ENCODE data around the gene LRRTM3. TPM values are rescaled to one million over a fixed set of nuclear protein-coding genes. Genes with fewer than 3 reads are reported as not detected.

The LRRTM3 gene
- polyA plus RNA-seq, 1 of the 3 experiments (the other 2 are of a cell fraction), result not detected

GRCh38 chr10:67050415-67050814, 124.6 kb downstream of the LRRTM3 start:
- H3K36me3 ChIP-seq (replicated peaks in 1 of 2; ENCODE audit: control insufficient read depth in 1 of 2, insufficient read depth in 2 of 2, low read length in 1 of 2), result no peaks in the 10 kb centered on the region
- ChIA-PET CTCF (no interaction called here), POLR2A (no interaction called here)
- H4K20me1 ChIP-seq (ENCODE audit: insufficient read depth), result no peaks in the 10 kb centered on the region
- no peaks in the 10 kb centered on the region; the same call in 1 of the 2 replicates for H3K27me3 ChIP-seq (ENCODE audit: insufficient read depth)
- TF ChIP-seq NRF1 (IDR thresholded peaks at IDR 0.05; ENCODE audit: low read depth, low read length), result no peak
- no peak for TF ChIP-seq YY1 (IDR thresholded peaks at IDR 0.05; ENCODE audit: low read depth)
- no peak for TF ChIP-seq POLR2AphosphoS5 (IDR thresholded peaks at IDR 0.05; ENCODE audit: low read depth, low read length)
- no peak for TF ChIP-seq TAF1 (IDR thresholded peaks at IDR 0.05; ENCODE audit: borderline replicate concordance, low read depth, low read length)
- H3K9ac ChIP-seq, result no peak overlapping the region
- WGBS (ENCODE audit: low lambda C conversion rate), result 3% methylated on average over 5 of the region's 5 CpGs
- H3F3A ChIP-seq (replicated peaks; ENCODE audit: insufficient read depth), result no peaks in the 10 kb centered on the region
- H2AFZ ChIP-seq (ENCODE audit: low read depth), result no peak overlapping the region
- no peak overlapping the region for H3K27ac ChIP-seq (ENCODE audit: low read depth in 2 of 2, low read length in 1 of 2)
- H3K79me2 ChIP-seq (ENCODE audit: insufficient read depth), result no peaks in the 10 kb centered on the region
- H3K9me3 ChIP-seq, result no peaks in the 10 kb centered on the region
- no peaks in the 10 kb centered on the region for H3K4me1 ChIP-seq (ENCODE audit: control insufficient read depth in 1 of 2, insufficient read depth in 2 of 2, low read depth in 1 of 2, low read length in 1 of 2)
- H3K4me2 ChIP-seq, result no peak overlapping the region
- H3K4me3 ChIP-seq (ENCODE audit: low read depth in 2 of 2, low read length in 1 of 2), result no peak overlapping the region
- no peak for DNase-seq
- H3K9me2 ChIP-seq, result no peaks in the 10 kb centered on the region

GRCh38 chr10:67072654-67073053, 146.8 kb downstream of the LRRTM3 start:
- no peaks in the 10 kb centered on the region for H3F3A ChIP-seq (replicated peaks; ENCODE audit: insufficient read depth)
- H3K9ac ChIP-seq, result no peak overlapping the region
- no peaks in the 10 kb centered on the region for H3K79me2 ChIP-seq (ENCODE audit: insufficient read depth)
- H3K4me1 ChIP-seq (ENCODE audit: control insufficient read depth in 1 of 2, insufficient read depth in 2 of 2, low read depth in 1 of 2, low read length in 1 of 2), result no peaks in the 10 kb centered on the region
- no peaks in the 10 kb centered on the region for H3K9me2 ChIP-seq
- WGBS (ENCODE audit: low lambda C conversion rate), result 16% methylated on average over 1 of the region's 1 CpG
- no peak for TF ChIP-seq MAX (IDR thresholded peaks at IDR 0.05; ENCODE audit: low read depth)
- H2AFZ ChIP-seq (ENCODE audit: low read depth), result no peak overlapping the region
- ChIA-PET CTCF (no interaction called here), POLR2A (no interaction called here)
- no peak for DNase-seq
- no peaks in the 10 kb centered on the region for H3K27me3 ChIP-seq (ENCODE audit: insufficient read depth)
- H3K36me3 ChIP-seq (replicated peaks in 1 of 2; ENCODE audit: control insufficient read depth in 1 of 2, insufficient read depth in 2 of 2, low read length in 1 of 2), result no peaks in the 10 kb centered on the region
- no peak overlapping the region for H3K4me3 ChIP-seq (ENCODE audit: low read depth in 2 of 2, low read length in 1 of 2)
- H4K20me1 ChIP-seq (ENCODE audit: insufficient read depth), result no peaks in the 10 kb centered on the region
- H3K27ac ChIP-seq (ENCODE audit: low read depth in 2 of 2, low read length in 1 of 2), result no peak overlapping the region
- H3K4me2 ChIP-seq, result no peak overlapping the region
- no peaks in the 10 kb centered on the region for H3K9me3 ChIP-seq

GRCh38 chr10:67075491-67075971, 149.7 kb downstream of the LRRTM3 start:
- no peaks in the 10 kb centered on the region for H3F3A ChIP-seq (replicated peaks; ENCODE audit: insufficient read depth)
- no peaks in the 10 kb centered on the region for H3K4me1 ChIP-seq (ENCODE audit: control insufficient read depth in 1 of 2, insufficient read depth in 2 of 2, low read depth in 1 of 2, low read length in 1 of 2)
- no peak overlapping the region for H3K27ac ChIP-seq (ENCODE audit: low read depth in 2 of 2, low read length in 1 of 2)
- DNase-seq, result no peak
- H3K9me3 ChIP-seq, result no peaks in the 10 kb centered on the region
- H3K4me2 ChIP-seq, result no peak overlapping the region
- no peak overlapping the region for H3K4me3 ChIP-seq (ENCODE audit: low read depth in 2 of 2, low read length in 1 of 2)
- no peak for TF ChIP-seq TCF12 (IDR thresholded peaks at IDR 0.05)
- no peak for TF ChIP-seq SIN3A (IDR thresholded peaks at IDR 0.05; ENCODE audit: borderline replicate concordance, low read depth, low read length)
- TF ChIP-seq CTCF (IDR thresholded peaks at IDR 0.05), result no peak
- TF ChIP-seq TEAD4 (IDR thresholded peaks at IDR 0.05; ENCODE audit: borderline replicate concordance, insufficient read depth), result no peak
- no peak for TF ChIP-seq PBX3 (IDR thresholded peaks at IDR 0.05)
- TF ChIP-seq SMC3 (IDR thresholded peaks at IDR 0.05; ENCODE audit: low read depth, low read length), result no peak
- no peak for TF ChIP-seq NFIC (IDR thresholded peaks at IDR 0.05; ENCODE audit: borderline replicate concordance)
- no peak for TF ChIP-seq GATA2 (CRISPR knock-in tag; IDR thresholded peaks at IDR 0.05)
- TF ChIP-seq CHD2 (IDR thresholded peaks at IDR 0.05; ENCODE audit: low read length, partially characterized antibody), result no peak
- no peak overlapping the region for H2AFZ ChIP-seq (ENCODE audit: low read depth)
- H3K79me2 ChIP-seq (ENCODE audit: insufficient read depth), result no peaks in the 10 kb centered on the region
- no peak overlapping the region for H3K9ac ChIP-seq
- CTCF ChIA-PET, result no interaction called here
- H3K9me2 ChIP-seq, result no peaks in the 10 kb centered on the region
- POLR2A ChIA-PET, result no interaction called here
- 1% methylated on average over 4 of the region's 4 CpGs for WGBS (ENCODE audit: low lambda C conversion rate)
- peaks cover 10% of the 10 kb centered on the region; the same call in 1 of the 2 replicates for H3K27me3 ChIP-seq (ENCODE audit: insufficient read depth)
- H3K36me3 ChIP-seq (replicated peaks in 1 of 2; ENCODE audit: control insufficient read depth in 1 of 2, insufficient read depth in 2 of 2, low read length in 1 of 2), result no peaks in the 10 kb centered on the region
- H4K20me1 ChIP-seq (ENCODE audit: insufficient read depth), result no peaks in the 10 kb centered on the region
